Measurements from ENCODE around the gene HNRNPH2.

- TF ChIP-seq CTCF (IDR thresholded peaks at IDR 0.05; ENCODE audit: low read depth, low read length) (no peak), POLR2A (IDR thresholded peaks at IDR 0.05; ENCODE audit: extremely low read depth, insufficient read length) (no peak), MAX (IDR thresholded peaks at IDR 0.05; ENCODE audit: low read depth, low read length) (no peak)
Measured at GRCh38 chrX:101410461-101410860, 2.4 kb downstream of the HNRNPH2 start.
